HG03139 (cell line): ENCODE results near the gene ZNF598.

Source experiments
- ATAC-seq: cut with Tn5 transposase; IDR thresholded peaks from one replicate; pipeline ENCODE4 v1.9.1; 2021; ENCODE audit not compliant: unreplicated experiment

ZNF598 gene

DNA sequence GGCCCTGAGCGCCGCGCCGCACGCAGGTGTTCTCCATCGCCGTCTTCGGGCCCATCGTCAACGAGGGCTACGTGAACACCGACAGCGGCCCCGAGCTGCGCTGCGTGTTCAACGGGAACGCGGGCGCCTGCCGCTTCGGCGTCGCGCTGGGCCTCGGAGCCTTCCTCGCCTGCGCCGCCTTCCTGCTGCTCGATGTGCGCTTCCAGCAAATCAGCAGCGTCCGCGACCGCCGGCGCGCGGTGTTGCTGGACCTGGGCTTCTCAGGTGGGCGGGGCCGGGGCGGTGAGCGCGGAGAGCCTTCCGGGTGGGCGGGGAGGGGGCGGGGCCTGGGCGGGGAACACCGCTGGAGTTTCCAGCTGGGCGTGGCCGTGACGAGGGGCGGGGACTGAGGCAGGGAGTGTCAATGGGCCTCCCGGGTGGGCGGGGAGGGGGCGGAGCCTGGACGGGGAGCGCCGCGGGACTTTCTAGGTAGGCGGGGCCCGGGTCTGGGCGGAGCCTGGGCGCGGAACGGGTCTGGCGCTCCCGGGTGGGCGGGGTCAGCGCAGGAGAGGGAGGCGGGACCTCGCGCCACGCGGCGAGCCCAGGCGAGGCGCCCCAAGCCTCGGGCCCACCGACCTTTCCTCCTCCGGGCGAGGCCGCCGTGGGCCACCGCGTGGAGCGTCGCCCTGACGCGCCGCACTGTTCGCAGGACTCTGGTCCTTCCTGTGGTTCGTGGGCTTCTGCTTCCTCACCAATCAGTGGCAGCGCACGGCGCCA is 17.5 kb downstream of the ZNF598 start:
- ATAC-seq: peak; percentile 42

DNA sequence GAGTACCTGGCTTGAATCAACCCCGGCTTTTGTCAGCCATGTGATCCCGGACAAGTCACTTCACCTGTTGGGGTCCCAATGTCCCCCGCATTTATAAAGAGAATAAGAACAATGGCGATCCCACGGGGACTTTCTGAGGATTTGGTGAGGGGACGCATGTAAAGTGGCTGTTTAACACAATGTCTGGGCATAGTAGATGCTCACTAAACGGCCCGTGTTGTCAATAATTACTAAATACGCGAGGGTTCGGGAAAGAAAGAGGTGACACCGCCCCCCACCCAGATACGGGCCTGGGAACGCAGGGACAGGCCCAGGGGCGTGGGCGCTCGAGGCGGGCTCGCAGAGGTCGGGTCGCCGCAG is 18.1 kb downstream of the ZNF598 start:
- ATAC-seq: no peak

DNA sequence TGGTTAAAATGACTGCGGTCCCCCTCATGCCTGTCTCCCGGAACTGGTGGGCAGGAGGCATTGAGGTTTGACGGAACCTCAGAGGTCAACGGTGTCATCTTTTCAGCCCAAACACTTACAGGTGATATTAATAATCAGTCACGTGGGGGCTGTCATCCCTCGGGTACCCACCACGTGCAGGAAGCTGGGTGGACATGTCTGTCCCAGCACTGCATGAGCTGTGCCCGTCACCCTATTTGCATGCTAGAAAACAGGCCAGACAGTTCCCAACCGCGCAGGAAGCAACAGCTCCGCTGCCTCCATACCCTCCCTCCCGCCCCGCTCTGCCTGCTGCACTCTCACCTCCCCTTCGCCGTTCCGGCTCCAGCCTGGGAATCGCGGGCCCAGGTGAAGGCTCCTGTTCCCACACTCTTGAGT is 18.5 kb downstream of the ZNF598 start:
- peak; percentile 38 for ATAC-seq

DNA sequence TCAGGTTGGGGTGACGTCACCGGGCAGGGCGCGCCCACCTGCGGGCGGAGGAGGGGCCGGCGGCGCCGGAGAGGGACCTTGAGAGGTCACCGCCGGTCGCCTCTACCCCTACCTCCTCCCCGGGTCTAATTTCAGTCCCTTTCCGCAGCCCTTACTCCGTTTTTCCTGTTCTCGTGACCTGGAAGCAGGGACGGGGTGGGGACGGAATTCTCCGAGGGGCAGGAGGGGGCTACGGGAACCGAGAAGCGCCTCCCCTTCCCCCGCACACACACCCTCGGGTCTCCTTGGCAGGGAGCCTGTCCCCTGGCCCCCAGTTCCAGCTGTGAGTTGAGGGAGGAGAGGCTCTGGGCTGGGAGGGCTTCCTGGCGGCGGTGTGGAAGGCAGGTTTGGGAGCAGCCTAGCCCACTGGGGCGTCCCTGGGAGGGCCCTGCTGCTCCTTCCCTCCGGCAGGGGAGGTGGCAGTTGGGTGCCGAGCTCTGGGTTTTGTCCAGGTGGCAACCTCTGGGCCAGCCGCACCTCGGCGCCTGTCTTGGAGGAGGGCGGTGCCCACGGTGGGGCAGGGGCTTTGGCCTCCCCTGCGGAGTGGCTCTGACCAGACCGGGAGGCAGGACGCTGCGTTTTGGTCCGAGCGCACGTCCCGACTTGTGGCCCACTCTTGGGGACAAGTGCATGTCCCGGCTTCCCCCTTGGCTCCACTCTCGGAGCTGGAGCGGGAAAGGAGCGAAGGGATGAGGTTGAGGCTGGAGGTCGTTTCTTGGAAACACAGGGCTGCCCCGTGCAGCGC is 19.1 kb downstream of the ZNF598 start:
- ATAC-seq: peak; percentile 8

DNA sequence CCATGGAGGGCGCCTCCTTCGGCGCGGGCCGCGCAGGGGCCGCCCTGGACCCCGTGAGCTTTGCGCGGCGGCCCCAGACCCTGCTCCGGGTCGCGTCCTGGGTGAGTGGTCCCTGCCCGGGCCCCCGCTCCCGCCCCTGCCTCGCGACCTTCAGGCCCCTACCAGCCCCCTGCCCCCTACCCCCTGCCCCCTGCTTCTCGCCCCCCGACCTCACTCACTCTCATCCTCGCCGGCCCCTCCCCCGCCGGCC is 19.6 kb downstream of the ZNF598 start:
- ATAC-seq: no peak

DNA sequence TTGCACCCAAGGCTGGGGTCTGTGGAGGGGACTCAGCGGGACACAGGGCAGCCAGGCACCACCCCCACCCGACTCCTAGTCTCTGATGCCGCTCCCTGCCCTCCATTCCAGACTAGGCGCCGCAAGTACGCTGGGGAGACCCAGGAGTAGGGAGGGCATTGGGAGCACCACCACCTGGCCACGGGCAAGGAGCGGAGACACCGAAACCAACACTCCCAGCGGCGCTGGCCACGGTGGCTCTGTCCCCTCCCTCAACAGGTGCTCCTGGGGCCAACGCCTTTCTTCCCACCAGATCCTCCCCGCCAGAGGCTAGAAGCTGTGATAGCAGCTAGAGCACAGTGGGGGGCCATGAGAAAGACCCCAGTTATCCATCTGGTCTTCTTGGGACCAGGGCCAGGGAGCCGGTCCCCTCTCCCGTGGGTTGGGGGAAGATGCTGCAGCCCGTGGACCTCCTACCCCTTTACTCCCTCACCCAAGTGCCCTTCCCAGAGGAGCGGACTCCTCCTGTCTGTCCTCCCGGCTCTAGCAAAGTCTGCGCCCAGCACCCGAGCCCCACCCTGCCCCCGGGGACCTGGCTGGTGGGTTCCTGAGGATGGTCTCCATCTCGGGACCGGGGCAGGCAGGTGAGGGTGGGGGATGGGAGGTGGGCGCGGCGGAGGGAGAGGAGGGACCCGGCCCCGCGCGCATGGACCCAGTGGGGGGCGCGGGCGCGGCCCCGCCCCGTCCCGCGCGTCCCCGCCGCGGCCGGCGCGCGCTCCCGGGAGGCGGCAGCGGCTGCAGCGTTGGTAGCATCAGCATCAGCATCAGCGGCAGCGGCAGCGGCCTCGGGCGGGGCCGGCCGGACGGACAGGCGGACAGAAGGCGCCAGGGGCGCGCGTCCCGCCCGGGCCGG is 20.2 kb downstream of the ZNF598 start, which contains the start of gene SYNGR3:
TSS of gene SYNGR3 (plus strand) at position 762 of the 892 bp plus-strand sequence. CDS start 133 bp downstream, outside the sequence.
- ATAC-seq: no peak

DNA sequence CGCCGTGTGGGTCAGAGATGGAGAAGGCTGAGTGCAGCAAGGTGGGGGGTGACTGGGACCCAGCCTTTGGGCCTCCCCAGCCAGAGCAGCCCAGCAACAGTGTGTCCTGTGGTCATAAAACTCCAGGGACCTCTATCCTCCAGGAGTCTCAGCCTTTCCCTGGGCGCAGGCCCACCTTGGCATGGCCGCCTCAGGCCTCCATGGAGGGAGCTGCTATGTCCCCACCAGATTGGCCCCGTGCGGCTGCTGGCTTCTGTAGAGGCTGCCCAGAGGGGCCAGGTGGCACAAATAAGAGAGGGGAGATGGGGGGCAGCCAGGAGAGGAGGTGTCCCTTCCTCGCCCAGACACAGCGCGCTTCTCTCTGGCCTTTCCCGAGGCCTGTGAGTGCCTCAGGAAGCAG is 22.4 kb downstream of the ZNF598 start:
- ATAC-seq: no peak

DNA sequence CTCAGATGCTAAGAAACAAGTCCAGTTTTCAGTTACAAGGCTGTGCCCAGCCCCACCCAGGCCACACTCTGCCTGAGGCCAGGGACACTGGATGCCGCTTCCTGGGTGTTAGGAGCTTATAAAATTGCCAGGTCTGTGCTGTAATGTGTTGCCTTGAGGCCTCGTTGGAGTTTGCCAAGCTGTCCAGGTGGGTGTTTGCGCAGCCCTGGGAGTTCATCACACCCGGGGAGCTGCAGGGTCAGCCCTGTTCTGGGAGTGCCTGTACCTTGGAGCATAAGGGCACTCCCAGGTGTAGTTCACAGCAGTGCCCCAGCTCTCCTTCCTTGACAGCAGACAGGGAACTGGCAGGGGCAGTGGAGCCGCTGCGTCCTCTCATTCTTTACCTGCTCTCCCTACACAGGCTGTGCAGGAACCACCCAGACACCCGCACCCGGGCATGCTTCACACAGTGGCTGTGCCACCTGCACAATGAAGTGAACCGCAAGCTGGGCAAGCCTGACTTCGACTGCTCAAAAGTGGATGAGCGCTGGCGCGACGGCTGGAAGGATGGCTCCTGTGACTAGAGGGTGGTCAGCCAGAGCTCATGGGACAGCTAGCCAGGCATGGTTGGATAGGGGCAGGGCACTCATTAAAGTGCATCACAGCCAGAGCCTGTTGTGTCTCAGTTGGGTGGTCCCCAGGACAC is 24.0 kb downstream of the ZNF598 start:
- no peak for ATAC-seq

DNA sequence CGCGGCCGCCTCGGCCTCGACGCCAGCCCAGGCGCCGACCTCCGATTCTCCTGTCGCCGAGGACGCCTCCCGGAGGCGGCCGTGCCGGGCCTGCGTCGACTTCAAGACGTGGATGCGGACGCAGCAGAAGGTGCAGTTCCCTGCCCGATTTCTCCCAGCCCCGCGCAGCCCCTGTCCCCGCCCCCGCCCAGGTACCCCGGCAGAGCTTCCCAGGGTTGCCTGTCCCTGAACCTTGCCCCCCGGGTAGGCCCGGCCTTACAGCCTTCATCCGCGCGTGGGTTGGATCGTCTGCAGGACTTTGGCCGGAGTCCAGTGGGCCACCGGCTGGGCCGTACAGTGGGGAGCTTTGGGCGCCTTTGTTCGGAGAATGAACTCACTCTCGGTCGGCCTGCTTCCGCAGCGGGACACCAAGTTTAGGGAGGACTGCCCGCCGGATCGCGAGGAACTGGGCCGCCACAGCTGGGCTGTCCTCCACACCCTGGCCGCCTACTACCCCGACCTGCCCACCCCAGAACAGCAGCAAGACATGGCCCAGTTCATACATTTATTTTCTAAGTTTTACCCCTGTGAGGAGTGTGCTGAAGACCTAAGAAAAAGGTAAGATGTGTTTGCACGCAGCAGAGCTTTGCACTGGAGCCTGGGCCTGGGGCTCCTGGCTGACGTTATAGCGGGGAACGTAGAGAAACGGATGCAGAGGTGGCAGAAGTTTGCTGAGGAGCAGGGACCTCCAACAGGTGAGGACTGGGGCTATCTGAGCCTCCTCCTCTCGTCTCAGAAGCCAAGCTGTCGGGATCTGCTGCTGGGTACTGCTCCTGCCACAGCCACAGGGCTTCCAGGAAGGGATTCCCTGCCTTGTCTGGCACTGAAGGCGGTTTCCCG is 25.0 kb downstream of the ZNF598 start:
- ATAC-seq: peak; percentile 5

DNA sequence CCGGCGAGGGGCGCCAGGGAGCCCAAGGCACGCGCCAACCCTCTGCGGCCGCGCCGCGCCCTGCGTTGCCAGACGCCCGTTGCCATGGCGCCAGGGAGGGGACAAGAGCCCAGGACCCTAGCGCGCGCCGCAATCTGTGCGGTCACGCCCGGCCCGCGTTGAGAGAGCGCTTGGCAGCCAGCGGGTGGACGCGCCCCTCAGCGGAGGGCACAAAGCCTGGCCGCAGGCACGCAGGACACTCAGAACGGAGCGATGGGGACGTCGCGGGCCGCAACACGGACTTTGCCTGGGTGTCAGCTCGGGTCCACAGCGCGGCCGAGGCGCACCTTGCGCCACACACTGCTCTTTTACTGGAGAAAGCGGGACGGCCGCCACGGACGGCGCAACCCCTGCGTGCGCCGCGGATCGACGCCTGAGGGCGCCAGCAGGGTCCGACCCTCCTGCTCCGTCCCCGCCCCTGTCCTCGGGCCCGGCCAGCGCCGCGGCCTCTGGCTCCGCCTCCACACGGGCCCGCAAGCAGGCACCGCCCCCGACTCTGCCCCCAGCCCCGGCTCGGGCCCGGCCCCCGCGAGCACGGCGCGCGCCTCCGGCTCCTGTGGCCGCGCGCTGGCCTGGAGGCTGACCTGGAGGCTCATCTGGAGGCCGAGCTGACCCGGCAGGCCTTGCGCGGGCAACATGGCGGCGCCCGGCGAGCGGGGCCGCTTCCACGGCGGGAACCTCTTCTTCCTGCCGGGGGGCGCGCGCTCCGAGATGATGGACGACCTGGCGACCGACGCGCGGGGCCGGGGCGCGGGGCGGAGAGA is 25.9 kb downstream of the ZNF598 start, which contains the start of gene GFER:
TSS of gene GFER (plus strand) at position 650 of the 803 bp plus-strand sequence. CDS start at position 676, 26 bp downstream.
- peak; percentile 73 for ATAC-seq

DNA sequence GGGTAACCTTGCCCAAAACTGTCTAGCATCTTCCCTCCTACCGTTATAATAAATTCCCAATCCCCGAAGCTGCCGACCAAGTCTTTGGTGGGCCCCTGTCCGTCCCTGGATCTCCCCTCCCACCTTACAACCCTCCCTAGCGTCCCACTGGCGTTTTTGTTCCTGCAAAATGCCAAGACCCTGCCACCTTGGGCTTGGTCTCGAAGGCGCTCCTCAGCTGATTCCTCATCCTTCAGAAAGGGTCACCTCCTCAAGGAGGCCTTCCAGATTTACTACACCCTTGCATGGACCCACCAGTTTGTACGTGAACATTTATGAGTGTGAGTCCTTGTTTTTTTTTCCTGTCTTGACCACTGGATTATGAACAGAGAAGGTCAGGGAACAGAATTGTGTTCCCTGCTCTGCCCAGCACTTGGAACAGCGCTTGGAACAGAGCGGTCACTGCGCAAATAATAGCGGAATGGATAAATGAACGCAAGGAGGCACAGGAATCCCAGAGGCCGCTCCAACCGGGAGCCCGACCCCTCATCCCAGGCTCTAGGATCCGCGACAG is 26.6 kb downstream of the ZNF598 start:
- no peak for ATAC-seq

DNA sequence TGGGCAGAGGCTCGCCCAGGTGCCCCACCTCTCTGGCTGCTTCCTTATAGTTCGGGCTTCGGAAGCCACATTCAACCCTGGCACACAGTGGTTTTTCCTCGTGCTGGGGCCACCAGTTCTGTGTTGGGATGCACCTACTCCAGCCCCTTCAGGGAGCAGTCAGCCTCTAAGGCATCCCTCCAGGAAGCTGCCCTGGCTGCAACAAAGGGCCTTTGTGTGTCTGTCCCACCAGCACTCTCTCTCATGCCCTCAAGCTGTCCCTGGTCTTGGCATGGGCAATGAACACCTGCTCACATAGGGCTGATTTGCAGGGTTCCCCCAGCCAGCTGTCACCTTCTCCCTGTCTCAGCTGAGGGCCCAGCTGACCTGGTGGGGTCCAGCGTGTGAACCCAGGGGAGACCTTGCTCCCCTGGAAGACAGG is 27.6 kb downstream of the ZNF598 start:
- ATAC-seq: no peak

DNA sequence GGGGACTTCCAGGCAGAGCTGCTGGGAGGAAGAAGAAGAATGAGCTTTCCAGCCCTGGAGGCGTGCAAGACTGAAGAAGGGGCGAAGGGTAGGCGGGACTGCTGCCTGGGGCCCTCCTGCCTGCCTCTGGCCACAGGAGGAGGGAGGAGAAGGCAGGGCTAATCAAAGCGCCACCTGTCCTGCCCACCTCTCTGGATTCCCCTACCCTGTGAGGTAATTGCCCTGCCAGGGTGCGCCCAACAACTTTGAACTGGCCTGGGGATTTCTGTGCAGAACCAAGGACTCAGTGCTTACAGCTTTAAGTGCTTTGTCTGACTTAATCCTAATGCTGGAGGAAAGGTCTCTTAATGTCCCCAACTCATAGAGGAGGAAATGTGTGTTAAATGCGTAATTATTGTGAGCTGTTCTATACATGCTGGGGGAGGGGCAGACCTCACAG is 28.2 kb downstream of the ZNF598 start, which contains the start of gene NOXO1:
TSS of gene NOXO1 (minus strand) at position 72 of the 439 bp plus-strand sequence. CDS start 290 bp downstream, outside the sequence.
- no peak for ATAC-seq

DNA sequence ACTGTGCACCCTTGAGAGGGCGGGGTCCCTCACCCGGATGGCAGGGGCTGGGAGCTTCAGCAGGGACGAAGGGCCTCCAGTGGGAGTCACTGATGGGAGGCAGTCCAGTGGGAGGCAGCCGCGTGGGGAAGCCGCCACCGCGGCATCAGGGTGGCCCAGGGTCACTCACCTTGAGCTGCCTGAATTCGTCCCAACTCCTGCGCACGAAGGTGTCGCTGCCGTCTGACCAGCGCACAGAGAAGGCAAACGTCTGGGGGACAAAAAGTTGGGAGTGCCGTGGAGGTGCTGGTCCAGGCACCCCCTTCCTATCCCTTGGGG is 28.9 kb downstream of the ZNF598 start:
- ATAC-seq: no peak

DNA sequence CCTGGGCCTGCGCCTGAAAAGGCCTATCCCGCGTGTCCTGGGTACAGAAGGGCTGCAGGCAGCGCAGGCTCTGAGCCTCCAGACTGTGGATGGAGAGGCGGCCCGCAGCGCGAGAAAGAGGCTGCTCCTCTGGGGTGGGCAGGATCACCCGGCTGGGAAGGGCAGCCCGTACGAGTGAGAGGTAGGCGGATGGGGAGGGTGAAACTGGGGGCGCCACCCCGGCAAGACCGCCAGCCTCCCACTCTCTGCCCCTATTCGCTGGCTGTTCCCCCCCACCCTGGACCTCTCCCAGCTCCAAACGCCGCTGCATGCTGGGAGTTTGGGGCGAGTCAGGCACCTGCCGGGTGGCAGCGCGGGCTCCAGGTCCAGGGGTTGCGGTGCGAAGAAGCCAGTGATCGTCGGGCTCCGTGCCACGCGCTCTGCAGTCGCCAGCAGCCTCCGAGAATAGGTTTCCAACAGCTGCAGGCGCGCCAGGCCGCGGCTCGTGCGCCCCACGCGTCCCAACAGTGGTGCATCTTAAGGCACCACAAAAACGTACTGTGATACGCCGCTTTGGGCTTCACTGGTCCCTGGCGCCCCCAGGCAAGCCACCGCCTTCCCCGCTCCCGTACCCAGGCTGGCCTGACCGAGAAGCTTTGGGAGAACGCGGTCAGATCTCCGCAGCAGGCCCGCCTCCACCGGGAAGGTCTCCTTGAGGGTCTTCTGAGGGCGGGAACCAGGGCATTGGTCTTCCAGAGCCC is 29.4 kb downstream of the ZNF598 start:
- no peak for ATAC-seq

DNA sequence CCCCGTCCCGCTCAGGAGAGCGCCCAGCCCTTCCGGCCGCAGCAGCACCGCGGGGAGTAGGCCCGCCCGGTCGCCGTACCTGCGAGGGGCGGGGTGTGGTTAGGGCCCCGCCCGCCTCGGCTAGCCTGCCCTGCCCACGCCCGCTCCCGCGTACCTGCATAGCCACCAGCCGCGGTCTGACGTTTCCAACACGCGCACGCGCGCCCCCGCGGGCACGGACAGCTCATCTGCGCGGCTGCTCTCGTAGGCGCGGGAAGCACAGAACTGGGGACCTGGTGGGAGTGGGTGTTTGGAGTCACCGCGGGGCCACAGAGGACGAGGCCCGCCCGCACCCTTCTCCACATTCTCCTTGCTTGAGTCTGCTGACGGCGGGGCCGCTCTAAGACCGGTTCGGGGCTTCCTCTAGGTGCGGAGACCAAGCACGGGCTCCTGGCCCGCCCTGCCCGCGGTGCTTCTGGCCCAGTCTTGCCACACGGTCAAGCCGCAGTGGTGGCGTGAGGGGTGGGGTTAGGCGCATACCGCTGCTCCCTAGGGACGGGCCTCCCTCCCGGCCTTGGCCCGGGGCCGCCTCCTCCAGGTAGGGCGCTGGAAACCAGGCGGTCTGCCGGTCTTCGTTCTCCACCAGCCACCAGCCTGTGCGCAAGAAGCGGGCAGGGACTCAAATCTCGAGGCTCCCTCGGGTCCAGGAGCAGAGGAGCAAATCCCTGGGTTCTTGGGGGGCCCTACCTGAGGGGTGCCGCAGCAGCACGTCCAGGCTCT is 30.2 kb downstream of the ZNF598 start:
- no peak for ATAC-seq

DNA sequence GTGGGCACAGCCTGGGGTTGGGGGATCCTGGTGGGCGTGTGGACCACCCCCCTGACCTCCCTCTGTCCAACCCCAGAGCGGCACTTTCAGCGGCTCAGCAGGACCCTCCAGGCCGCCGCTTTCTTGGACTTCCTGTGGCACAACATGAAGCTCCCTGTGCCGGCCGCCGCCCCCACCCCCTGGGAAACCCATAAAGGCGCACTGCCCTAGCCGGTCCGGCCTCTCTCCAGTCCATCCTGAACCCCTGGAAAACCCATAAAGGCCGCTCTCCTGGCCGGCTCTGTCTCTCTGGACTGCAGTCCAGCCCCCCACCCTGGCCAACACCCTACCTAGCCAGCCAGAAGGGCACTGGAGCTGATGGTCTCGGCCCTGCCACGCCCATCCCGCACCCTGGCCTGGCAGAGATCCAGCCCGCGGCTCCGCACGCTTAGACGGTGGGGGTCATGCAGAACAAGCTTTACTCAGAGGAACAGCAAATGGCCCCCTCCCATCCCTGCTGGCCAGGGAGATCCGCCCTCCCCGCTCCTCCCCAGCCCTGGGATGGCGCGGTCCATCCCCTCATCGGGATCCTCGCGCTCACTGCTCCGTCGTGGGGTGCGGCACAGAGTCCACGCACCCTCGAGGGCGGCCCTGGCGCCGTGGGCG is 31.0 kb downstream of the ZNF598 start:
- no peak for ATAC-seq
